SHP77 treated with DMSO at 0.1 percent for 48 hours (cell line): ENCODE measurements around the gene RAPGEF1.
"Not testable (repeated sequence)": the region's sequence is repeated elsewhere in the genome, so short reads cannot be mapped to it uniquely, and the experiment has no call there.

Experiments
- DNase-seq: peaks from one replicate; lab custom pipeline; 2025; lab: John Stamatoyannopoulos, UW

Gene RAPGEF1

GRCh38 chr9:131668439-131669268, 71.2 kb downstream of the RAPGEF1 start:
- no peak for DNase-seq

GRCh38 chr9:131668057-131668438, 71.8 kb downstream of the RAPGEF1 start:
- no peak for DNase-seq

GRCh38 chr9:131667576-131667975, 72.3 kb downstream of the RAPGEF1 start:
- DNase-seq = no peak

- no peak for DNase-seq
Observed at GRCh38 chr9:131666774-131667173, 73.1 kb downstream of the RAPGEF1 start.

- DNase-seq = no peak
Observed at GRCh38 chr9:131666029-131666428, 73.8 kb downstream of the RAPGEF1 start.

GRCh38 chr9:131663288-131663687, 76.6 kb downstream of the RAPGEF1 start:
- DNase-seq = no peak

GRCh38 chr9:131662289-131662621, 77.6 kb downstream of the RAPGEF1 start:
- DNase-seq = not testable (repeated sequence)

- no peak for DNase-seq
Observed at GRCh38 chr9:131661568-131662288, 78.1 kb downstream of the RAPGEF1 start.

- DNase-seq = no peak
Observed at GRCh38 chr9:131660466-131661405, 79.1 kb downstream of the RAPGEF1 start.

- no peak for DNase-seq
Observed at GRCh38 chr9:131658377-131659129, 81.3 kb downstream of the RAPGEF1 start.

GRCh38 chr9:131657940-131658339, 81.9 kb downstream of the RAPGEF1 start:
- no peak for DNase-seq

- DNase-seq = no peak
Observed at GRCh38 chr9:131657456-131657855, 82.4 kb downstream of the RAPGEF1 start.

- DNase-seq = no peak
Observed at GRCh38 chr9:131657037-131657377, 82.9 kb downstream of the RAPGEF1 start.

GRCh38 chr9:131656356-131657036, 83.4 kb downstream of the RAPGEF1 start:
- DNase-seq = no peak

- not testable (repeated sequence) for DNase-seq
Observed at GRCh38 chr9:131654369-131654768, 85.5 kb downstream of the RAPGEF1 start.

- no peak for DNase-seq
Observed at GRCh38 chr9:131651599-131651998, 88.3 kb downstream of the RAPGEF1 start.

GRCh38 chr9:131651160-131651559, 88.7 kb downstream of the RAPGEF1 start:
- DNase-seq = no peak

- DNase-seq = no peak
Observed at GRCh38 chr9:131650254-131650653, 89.6 kb downstream of the RAPGEF1 start.

- no peak for DNase-seq
Observed at GRCh38 chr9:131649646-131650045, 90.2 kb downstream of the RAPGEF1 start.

- no peak for DNase-seq
Observed at GRCh38 chr9:131645078-131645776, 94.6 kb downstream of the RAPGEF1 start.
